Left ventricle myocardium inferior (tissue), 1 donor: ENCODE data around the gene PMVK. TPM values are rescaled to one million over a fixed set of nuclear protein-coding genes. Genes with fewer than 3 reads are reported as not detected.

Source experiments
- DNase-seq: peaks from one replicate; pipeline ENCODE4 v3.0.0-alpha.2; 2020
- H3K27ac ChIP-seq: fragments of 200-600 bp; replicated peaks from 2 replicates; pipeline ENCODE4 v1.8.0; 2021
- H3K27me3 ChIP-seq: fragments of 200-600 bp; 2 replicates; pipeline ENCODE4 v1.8.0; 2021; ENCODE audit warnings: low read depth
- H3K36me3 ChIP-seq: fragments of 200-600 bp; 2 replicates; pipeline ENCODE4 v1.8.0; 2021
- H3K4me1 ChIP-seq: fragments of 200-600 bp; 2 replicates; pipeline ENCODE4 v1.8.0; 2021
- H3K4me3 ChIP-seq: fragments of 200-600 bp; 2 replicates; pipeline ENCODE4 v1.8.0; 2021; ENCODE audit warnings: mild to moderate bottlenecking, moderate library complexity
- H3K9me3 ChIP-seq: fragments of 200-600 bp; replicated peaks from 2 replicates; pipeline ENCODE4 v1.8.0; 2021
- CTCF ChIP-seq: fragments of 200-600 bp; IDR thresholded peaks from 2 replicates; pipeline ENCODE4 v1.8.0; 2021; ENCODE audit warnings: antibody characterized with exemption, mild to moderate bottlenecking, borderline replicate concordance
- intact Hi-C: fragments of 100-400 bp; cut with micrococcal nuclease; formaldehyde crosslinking; loops from one replicate; pipeline ENCODE4 v1.11.0; 2022
- total RNA-seq: library from RNA; stranded (reverse); fragmentation: NEBNext Ultra II Directional; extraction: Animal tissue kit (Norgen Biotek cat#: 25700); gene quantifications from one replicate; pipeline ENCODE4 v1.2.1, GENCODE V29; 2021
- donor health status: DM: no; HTN: yes; CAD: no; lungs with severe emphysema.

PMVK gene
- total RNA-seq, 1 donor from 2014 or later: 46.5 TPM

GRCh38 chr1:154975409-154976059 lies 39.0 kb upstream of the PMVK start:
- H3K4me3 ChIP-seq: peak overlapping the region; percentile 82
- no peak for TF ChIP-seq CTCF
- H3K36me3 ChIP-seq: peaks cover 10% of the 10 kb centered on the region
- H3K27ac ChIP-seq: peak overlapping the region; percentile 97
- intact Hi-C loops: no loop called here
- peaks cover 52% of the 10 kb centered on the region for H3K4me1 ChIP-seq
- peak; percentile 51 for DNase-seq
- no peaks in the 10 kb centered on the region for H3K9me3 ChIP-seq
- no peaks in the 10 kb centered on the region for H3K27me3 ChIP-seq

- H3K36me3 ChIP-seq: peaks cover 10% of the 10 kb centered on the region
- H3K4me3 ChIP-seq: peak overlapping the region; percentile 82
- H3K27me3 ChIP-seq: no peaks in the 10 kb centered on the region
- H3K4me1 ChIP-seq: peaks cover 58% of the 10 kb centered on the region
- peak; percentile 94 for DNase-seq
- peak overlapping the region; percentile 97 for H3K27ac ChIP-seq
- intact Hi-C loops: no loop called here
- no peaks in the 10 kb centered on the region for H3K9me3 ChIP-seq
- TF ChIP-seq CTCF: no peak
These were observed 38.4 kb upstream of the PMVK start for GRCh38 chr1:154974808-154975408.

GRCh38 chr1:154974102-154974807 lies 37.7 kb upstream of the PMVK start, which contains the start of gene CKS1B:
Gene CKS1B (plus strand): TSS chr1:154974681. CDS start chr1:154974746, 65 bp downstream.
- H3K4me1 ChIP-seq: peaks cover 64% of the 10 kb centered on the region
- intact Hi-C loops: no loop called here
- TF ChIP-seq CTCF: no peak

GRCh38 chr1:154973344-154974101 lies 37.0 kb upstream of the PMVK start:
- H3K4me3 ChIP-seq: peak overlapping the region; percentile 82
- no peak for TF ChIP-seq CTCF
- no peaks in the 10 kb centered on the region for H3K27me3 ChIP-seq
- H3K4me1 ChIP-seq: peaks cover 72% of the 10 kb centered on the region
- H3K27ac ChIP-seq: peak overlapping the region; percentile 97
- DNase-seq: peak; percentile 96
- intact Hi-C loops: no loop called here
- peaks cover 13% of the 10 kb centered on the region for H3K36me3 ChIP-seq
- no peaks in the 10 kb centered on the region for H3K9me3 ChIP-seq

More at GRCh38 chr1:154974102-154974807, 37.7 kb upstream of the PMVK start, which contains the start of gene CKS1B:
- Histone ChIP-seq H3K4me3 (peak within 1 kb of the TSS; percentile 82), H3K36me3 (peaks cover 7% of the 10 kb centered on the region), H3K27ac (peak within 1 kb of the TSS; percentile 97), H3K9me3 (no peaks in the 10 kb centered on the region), H3K27me3 (no peaks in the 10 kb centered on the region)
- peak; percentile 94 for DNase-seq
